ENCODE data around the gene UNC5B.

Gene UNC5B

DNA sequence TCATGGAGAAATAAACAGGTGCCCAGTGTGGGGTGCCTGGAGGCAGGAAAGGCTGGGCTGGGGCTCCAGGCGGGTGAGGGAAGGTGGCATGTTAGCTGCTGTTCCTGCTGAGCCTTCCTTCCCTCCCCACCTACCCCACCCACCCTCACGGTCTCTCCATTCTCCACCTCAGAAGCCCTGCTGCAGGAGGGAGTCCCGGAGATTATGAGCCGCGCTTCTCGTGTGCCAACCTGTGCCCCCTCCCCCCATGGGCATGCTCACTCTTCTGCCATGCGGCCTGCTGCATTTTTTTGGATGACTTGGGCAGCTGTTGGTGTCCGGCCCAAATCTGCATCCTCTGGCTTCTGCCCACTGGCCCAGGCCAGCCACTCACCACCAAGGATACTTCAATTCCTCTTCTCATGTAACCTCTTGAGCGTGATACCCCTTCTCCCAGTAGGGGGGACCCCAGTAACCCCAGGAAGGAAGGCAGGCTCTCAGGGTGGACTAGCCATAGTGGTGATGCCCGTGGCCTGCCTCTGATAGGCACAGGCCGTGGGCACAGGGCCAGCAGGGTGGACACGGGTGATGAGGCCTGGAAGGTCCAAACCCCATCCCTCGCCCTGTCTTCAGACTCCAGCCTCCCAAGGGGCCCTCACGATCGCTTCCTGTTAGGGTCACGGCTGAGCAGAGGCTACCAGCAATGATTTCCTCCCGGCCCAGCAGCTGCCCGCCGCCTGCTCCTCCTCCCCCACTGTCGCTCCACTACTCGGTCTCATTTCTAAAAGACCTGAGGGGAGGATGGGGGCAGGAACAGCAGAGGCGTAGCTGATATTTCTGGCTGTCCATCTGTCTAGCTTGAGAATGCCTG is 27.8 kb downstream of the UNC5B start:
- peak in 1 of 2 donors; percentile 7 for DNase-seq

DNA sequence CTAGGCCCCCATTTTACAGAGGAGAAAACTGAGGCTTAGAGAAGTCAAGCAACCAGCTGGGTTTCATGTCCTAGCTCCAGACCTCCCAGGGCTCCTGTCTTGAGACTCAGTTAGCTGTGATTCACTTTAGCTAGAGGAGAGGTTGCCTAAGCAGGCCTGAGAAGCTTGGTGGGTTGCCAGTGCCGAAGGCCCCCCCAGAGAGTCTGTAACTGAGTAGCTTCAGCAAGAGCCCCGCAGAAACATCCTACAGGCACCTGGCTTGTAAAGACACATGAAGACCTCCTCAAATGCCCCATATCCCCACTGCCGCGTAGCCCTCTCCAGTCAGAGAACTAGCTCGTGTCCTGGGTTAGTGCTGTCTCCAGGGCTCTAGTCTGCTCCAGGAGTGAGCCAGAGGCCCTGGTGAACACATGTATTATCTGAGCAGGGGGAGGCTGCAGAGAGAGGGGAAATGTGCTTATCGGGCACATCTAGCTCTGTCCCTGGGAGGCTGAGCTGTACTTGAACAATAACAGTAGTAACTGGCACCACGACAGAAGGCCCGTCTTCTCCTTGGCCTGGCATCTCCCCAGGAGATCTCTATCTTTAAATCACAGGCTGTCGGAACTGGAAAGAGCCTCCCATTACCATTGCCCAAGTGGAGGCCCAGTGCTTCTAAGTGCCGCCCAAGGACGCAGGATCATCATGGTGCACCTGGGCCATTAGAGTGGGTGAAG is 28.9 kb downstream of the UNC5B start:
- no peak for DNase-seq

DNA sequence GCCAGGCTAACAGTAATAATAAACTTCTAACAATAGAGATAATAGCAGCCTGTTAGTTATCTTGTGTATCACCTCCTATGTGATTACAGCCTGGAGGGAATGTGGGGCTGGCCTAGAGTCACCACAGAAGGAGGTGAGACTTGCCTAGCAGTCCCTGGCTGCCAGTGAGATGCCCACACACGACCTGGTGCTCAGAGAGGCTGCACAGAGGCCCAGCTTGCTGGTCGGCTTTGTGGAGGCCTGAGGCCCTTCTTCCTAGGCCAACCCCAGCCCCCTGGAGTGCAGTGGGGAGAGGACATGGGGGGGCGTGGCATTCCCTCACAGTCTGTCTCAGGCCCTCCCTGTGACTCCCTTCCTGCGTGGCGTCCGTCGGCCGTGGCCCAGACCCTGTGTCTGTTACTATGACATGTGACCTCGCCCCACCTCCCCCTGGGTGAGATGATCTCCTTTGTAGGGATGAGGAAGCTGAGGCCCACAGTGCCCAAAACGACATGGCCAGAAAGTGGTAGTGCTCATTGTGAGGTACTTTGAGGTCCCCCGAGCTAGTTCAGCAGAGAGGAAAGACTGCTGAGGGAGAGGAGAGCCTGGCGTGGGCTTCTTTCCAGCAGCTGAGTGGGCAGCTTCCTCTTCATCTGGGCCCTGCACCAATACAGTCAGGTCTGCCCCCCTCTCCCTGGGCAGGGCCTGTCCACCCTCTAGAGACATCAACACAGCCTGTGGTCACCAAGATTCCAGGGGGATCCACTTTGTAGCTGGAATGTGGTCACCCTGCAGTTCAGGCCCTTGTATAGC is 29.7 kb downstream of the UNC5B start:
- peak; percentile 29 to 61 for DNase-seq

DNA sequence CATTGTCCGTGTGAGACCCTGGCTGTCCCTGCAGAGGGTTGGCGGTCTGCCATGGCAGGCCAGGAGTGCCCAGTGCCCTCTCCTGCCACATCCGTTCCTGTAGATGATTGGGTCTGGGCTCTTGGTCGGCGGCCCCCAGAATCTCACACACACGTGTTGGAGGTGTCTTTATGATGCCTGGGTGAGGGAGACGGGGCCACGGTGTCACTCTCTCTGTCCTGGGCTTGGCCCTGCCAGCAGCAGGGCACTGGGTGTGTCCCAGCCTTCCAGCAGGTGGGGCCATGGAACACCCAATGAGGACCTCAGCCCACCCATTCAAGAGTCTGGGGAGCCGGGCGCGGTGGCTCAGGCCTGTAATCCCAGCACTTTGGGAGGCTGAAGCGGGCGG is 30.2 kb downstream of the UNC5B start:
- DNase-seq: no peak

DNA sequence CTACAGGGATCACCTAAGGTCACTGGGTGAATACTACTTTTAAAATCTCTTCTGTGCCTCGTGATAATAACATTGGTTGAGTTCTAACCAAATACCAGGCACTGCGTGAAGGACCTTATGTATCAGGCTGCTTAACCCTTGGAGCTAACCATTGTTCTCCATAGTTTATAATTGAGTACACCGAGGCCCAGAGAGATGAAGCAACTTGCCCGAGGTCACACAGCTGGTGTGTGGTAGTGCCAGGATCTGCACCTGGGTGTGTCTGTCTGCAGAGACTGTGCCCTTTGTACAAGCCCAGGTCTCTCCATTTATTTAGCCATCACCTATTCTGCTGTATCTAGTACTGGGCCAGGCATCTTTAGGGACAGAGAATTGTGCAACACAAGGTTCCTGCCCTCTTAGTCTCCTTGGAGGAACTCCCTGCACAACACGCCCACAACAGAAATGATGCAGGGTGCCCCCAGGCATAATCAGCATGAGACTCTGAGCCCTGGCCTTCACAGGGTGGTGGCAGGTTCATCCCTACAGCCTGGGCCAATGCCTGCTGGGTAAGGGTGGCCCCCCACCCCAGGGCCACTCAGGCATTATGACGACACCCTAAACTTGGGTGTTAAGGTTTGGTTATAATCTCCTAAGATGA is 31.5 kb downstream of the UNC5B start:
- peak; percentile 66 to 78 for DNase-seq

DNA sequence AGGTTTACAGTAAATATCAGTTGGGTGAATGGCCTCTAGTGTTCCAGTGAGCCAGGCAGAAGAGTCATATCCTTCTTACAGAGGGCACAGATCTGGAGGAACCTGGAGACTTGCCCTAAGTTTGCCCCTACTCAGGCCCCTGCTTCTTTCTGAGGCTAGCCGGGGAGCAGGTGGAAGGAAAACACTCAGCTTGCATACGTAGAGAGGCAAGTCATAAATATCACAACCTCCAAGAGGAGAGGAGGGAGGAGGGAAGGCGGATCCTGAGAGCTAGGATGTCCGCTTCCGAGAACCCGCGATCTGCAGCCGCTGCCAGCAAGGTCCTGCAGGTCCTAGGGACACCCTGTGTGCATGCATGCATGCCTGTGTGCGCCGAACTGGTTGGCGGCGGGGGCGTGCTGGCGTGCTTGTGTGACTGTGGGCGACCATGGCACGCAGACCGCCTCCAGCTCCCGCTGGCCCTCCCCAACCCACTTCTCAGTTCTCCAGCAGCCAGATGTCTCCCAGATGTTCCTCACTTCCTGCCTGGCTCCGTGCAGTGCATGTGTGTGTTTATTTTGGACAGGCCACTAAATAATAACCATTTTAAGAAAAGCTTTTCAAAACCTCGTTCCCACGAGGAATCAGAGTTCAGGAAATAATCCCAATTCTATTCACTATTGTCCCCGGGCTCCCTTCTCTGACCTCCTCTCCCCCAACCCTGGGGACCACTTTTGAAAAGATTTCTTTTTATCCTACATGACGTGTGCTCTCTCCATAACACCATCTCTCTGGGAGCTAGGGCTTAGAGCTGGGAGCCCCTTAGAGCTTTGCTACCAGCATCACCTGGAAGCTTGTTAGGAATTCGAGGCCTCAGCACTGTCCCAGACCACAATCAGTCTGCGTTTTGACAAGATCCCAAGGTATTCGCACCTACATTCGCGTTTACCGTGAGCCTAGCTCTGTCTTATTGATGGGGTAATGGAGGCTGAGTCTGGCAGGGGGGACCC is 32.4 kb downstream of the UNC5B start:
- peak in 1 of 2 donors; percentile 50 for DNase-seq

DNA sequence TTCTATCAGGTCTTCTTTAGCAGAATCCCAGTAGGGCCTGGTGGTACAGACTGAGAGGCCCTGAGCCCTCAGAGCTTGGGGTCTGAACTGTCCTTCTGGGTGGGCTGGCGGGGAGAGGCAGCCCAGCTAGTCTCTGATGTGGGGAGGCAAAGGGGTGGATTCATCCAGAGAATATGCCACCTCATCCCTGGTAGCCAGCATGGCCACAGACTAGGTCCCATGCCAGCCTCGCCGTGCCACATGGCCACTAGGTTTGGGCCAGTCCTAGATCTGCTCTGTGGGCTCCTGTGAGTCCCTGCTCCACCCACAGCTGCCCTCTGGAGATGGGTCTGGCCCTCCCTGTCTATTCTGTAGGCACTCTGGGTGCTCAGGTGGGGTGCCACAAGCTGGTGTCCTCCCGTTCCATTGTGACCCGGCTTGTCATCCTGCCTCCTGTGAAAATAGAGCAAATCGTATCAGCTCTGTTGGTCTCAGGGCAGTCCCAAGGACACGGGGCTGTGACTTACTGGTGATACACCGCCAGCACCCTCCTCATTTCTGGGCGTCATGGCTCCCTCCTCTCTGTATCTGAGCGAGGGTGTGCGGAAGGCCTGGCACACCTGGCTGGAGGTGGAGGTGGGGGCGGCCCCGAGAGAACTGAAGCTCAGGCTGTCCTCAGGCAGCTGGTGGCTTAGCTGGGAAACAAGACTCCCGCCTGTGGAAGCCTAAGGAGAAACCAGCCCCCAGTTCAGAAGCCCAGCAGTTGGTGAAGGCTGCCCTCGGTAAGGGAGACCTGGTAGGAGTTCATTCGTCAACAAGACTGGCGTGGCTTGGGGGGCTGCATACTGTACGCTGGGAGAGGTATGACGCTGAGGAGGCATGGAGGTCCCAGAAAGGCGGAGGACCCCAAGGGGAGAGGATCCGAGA is 33.3 kb downstream of the UNC5B start:
- DNase-seq: no peak

DNA sequence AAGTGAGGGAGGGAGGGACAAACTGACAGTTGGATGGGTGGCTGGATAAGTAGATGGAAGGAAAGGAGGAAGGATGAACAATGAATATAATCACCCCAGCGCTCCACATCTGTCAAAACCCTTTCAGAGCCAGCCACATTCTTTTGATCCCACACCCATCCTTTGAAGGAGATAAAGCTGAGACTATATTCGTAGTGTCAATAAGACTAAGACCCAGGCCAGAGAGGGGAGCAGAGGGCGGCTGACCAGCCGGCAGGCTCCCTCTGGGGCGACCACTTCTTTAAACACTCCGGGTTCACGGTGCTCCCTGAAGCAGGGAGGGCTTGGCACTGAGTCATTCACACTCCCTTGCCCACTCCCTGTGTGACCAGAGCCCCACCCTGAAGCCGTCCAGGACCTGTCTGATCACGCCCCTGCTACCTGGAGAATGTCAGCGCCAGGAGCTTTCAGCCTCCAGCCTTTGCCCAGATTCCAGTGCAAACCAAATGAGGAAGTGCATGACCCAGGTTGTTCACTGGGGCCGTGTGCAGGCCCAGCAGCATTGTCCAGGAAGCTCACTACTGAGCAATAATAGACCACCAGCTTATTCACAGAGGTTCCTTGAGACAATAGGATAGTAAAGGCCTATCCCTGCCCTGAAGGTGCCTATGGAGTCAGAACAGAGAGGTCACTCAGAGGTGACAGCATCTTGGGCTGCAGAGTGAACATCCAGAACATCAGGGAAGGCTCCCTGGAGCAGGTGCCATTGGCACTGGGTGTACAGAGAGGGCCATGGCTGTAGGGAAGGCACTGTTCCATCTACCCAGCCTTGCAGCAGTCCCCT is 34.4 kb downstream of the UNC5B start:
- DNase-seq: peak; percentile 21 to 22

DNA sequence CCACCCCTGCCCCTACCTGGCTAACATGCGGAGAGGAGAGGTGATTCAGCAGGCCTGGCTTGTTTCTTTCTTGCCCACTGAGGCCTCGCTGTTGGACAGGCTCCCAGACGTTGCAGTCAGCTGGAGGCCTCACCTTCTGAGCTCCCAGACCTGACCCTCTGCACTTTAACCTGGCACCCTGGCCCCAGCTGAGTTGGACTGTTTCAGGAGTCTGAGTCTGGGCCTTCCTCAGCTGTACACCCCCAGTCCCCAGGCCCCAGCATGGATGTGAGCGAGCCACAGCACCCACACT is 35.0 kb downstream of the UNC5B start:
- no peak for DNase-seq

DNA sequence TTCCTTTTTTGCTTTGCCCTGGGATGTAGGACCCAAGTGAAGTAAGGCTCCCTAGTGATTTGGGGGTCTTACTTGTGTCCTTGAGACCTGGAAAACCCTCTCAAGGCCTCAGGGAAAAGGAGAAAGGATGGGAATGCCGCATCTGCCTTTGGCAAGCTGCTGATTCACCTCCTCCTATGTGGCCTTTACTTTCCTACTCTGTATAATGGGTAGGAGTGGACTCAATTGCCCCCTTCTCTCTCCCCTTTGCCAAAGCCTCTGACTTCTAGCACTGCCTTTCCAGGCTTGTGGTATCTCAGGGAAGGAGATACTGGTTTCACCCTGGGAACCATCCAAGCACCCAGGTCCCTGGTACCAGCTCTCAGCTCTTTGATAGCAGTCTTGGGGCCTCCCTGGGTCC is 35.4 kb downstream of the UNC5B start:
- DNase-seq: no peak

DNA sequence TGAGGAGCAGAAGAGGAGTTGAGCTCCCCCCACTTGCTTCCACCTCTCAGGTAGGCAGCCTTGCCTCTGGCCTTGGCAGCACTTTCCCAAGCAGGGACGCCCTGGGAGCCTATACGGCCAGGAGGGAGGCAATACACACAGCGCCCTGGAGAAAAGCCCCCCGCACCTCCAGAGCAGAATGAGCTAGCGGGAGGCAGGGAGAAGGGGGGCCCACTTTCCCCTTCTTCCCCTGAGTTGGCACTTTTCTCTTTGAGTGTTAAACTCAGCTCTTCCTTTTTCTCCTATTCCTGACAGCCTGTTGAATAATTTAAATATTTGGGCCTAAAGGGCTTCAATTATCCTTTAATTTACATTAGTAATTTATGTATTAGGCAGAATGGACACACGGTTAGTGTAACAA is 35.8 kb downstream of the UNC5B start:
- no peak for DNase-seq

DNA sequence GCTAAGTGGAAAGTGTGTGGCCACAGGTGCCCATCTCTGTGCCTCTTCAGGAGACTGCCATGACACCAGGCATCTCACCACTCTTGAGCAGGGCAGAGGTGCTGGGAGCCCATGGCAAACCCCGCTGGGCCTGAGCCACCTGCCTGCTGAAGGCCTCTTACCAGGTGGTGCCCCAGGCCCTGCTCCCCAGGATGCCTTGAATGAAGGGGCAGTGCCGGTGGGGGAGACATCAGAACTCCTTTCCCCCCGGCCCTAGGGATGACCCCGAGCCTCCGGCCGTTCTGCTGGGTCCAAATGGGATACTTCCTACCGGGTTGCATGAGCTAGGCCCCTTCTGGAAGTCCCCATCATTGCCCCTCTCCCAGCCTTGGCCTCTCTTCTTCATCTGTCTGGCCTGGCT is 37.6 kb downstream of the UNC5B start:
- no peak for DNase-seq

DNA sequence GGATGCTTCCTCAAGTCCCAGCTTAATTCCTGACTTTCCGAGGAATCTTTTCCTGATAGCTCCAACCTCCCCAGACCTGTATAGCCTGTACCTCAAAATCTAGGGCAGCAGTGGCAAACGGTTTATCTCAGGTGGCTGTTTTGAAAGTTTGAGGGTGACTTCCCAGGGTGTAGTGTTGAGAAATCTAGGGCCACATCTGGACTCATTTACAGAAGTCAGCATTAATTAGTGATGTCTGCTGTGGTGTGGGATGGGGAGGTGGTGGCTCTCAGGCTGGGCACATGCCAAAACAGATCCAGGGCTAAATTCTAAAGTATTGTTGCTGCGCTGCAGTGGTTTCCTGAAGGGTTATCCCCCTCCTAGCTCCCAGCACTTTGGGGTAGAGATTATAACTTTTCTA is 38.0 kb downstream of the UNC5B start:
- no peak for DNase-seq

DNA sequence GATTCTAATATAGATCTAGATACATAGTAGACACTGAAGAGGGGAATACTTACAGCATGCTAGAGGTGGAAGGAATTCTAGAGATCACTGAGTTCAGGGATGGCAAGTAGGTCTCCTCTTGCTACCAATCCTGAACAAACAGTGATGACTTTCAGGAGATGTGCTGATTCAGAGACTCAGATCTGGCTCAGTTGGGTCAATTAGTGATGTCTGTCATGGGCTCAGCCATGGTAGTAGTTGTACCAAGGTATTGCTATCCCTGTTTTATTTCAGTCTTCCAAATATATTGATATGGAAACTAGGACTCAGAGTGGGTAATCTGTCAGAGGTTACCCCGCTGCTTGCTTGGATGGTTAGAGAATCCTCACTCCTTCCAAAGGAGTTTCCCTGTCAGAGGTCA is 38.5 kb downstream of the UNC5B start:
- DNase-seq: no peak

DNA sequence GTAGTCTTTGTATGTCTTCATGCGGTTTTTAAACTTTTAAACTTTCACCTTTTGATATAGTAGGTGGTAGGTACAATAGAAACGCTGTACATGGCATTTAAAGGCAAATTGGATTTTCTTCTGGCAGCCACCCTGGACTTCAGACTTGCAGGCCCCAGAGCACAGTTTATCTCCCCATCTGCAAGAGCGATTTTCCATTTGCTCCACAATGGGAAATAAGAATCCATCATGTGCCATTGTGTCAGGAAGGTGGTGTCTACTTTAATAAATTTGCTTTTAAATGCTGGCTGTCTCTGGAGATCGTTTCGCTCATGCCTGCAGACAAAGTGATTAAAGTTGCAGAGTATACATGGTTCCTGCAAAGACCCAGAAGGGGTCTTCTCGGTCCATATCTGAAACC is 38.9 kb downstream of the UNC5B start:
- no peak for DNase-seq

DNA sequence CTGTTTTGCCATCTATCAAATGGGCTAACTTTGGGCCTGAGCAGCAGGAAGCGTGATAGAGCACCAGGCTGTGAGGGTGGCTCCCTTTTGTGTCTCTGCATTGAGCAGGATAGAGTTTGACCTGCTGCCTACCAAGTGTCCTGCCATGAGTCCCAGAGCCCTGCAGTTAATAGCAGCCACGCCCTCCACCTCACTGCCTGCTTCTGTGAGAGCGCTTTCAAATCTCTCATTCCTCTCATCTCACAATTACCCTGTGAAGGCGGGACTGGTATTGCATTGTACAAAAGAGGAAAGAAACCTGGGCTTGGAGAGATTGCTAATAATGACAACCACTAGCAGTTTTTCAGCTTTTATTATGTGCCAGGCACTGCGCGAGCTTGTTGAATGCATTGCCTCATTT is 39.9 kb downstream of the UNC5B start:
- DNase-seq: no peak

DNA sequence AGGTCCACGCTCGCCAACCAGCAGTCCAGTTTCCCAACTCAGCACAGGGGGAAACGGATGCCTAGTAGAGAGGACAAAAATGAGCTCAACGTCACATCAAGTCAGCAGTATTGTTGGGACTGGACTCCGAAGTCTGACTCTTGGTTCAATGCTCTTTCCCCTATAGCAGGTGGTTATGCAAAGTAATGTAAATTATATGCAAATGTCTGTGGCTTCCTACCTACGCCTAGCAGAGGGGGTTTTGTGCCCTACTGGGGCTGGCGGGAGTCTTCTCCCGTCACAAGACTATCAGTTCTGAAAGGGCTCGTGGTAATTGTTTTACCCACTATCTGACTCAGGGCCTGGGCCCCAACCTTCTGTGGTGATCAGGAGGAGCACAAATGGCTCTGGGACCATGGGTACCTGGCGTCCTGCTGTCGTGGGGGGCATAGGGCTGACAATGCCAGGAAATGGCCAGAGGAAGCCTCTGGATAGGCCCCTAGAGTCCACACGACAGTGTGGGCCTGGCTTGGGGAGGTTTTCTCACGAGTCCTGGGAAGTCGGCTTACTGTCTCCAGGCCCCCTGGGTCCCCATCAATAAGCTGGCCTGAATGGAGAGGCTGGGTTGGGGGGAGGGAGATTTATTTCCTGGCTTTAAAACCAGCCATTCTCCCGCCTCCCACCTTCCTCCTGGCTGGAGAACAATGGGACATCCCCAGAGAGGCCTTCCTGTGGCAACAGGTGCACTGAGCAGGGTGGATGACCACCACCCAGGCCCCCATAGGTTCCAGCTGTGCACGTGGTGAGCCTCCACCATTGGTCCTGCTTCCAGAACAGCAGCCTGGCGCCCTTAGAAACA is 41.8 kb downstream of the UNC5B start:
- DNase-seq: no peak

DNA sequence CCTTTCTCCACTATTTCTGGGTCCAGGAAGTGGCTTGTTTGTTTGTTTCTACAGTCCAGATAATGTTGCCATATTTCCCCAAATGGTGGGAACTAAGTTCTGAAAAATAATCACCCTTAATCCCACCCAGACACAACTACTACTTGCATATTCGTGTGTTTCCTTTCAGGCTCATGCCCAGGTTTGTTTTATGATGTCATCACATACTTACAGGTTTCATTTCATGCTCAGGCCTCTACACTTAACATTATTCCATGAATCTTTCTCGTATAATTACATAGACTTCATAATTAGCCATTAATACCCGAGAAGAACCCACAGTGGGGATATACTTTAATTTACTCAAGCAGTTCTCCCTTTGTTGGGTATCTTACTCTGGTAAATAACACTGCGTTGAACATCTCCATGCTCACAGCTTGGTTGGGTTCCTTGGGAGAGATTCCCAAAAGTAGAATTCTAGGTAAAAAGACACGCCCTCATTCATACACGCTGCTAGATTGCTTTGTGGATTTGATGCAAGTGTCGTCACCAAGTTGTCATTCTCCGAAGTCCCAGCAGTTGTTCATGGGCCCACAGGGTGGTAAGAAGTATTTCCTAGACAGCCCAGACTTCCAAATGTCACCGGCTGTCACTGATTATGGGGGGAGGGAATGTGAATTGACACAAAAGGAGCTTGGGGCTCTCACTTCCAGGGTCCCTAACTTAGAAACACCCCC is 42.6 kb downstream of the UNC5B start:
- no peak for DNase-seq

DNA sequence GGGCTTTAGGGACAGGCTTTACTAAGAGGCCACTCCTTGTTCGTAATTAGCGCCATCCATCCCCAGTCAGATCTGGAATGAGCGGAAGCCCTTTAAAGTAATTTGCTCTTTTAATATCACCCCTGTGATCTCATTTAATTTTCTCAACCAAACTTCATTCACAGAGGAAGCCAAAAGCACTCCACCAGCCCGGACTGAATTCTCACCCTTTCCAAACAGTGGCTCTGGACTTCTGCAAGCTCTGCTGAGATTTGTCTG is 43.1 kb downstream of the UNC5B start:
- no peak for DNase-seq
